A549 (cell line): ENCODE measurements around the gene F2RL3. TPM values are rescaled to one million over a fixed set of nuclear protein-coding genes. Genes with fewer than 3 reads are reported as not detected.

Source experiments
- ATAC-seq, 2 experiments: fragments of 200-7000 bp in 1 of 2; fragments of >200 bp in 1 of 2; cut with Nextera tagmentation in 1 of 2; cut with Tn5 transposase in 1 of 2; 3 replicates each; pipeline versions ENCODE4 v1.8.0 to v1.9.1; 2018 to 2020; ENCODE audit warnings: mild to moderate bottlenecking in 1 of 2, moderate library complexity in 1 of 2
- CTCF ChIA-PET: fragments of 300-600 bp; sonication (Branson Sonifier 250); formaldehyde crosslinking; extraction: SDS; loops from one replicate; lab custom pipeline; 2021; ENCODE audit warnings: antibody characterized with exemption, inconsistent platforms; lab: Yijun Ruan, JAX
- POLR2A ChIA-PET: fragments of 350-600 bp; formaldehyde crosslinking; extraction: SDS; loops from one replicate; lab custom pipeline; 2021; ENCODE audit warnings: antibody characterized with exemption, inconsistent platforms; lab: Yijun Ruan, JAX
- DNase-seq, 2 experiments: peaks; one replicate each; pipeline versions ENCODE4 v3.0.0 to v3.0.0-alpha.2; 2011 to 2016; ENCODE audit warnings: low read depth in 1 of 2, low spot score in 1 of 2
- FAIRE-seq: peaks from 2 replicates; lab custom pipeline; 2011; peaks lifted over from hg19 to GRCh38; lab: Jason Lieb, UNC
- H3K27ac ChIP-seq, 2 experiments: fragments of >200 bp; sonication (Bioruptor Twin); formaldehyde crosslinking; 3 replicates each; pipeline ENCODE4 v1.5.1; 2016 to 2017
- H3K4me1 ChIP-seq: fragments of >200 bp; sonication (Bioruptor Twin); formaldehyde crosslinking; 3 replicates; pipeline ENCODE4 v1.6.1; 2016
- H3K4me2 ChIP-seq: fragments of >200 bp; sonication (Bioruptor Twin); formaldehyde crosslinking; 3 replicates; pipeline ENCODE4 v1.6.1; 2016
- H3K4me3 ChIP-seq: fragments of >200 bp; sonication (Bioruptor Twin); formaldehyde crosslinking; 3 replicates; pipeline ENCODE4 v1.5.1; 2016
- H3K9me3 ChIP-seq: fragments of >200 bp; sonication (Bioruptor Twin); formaldehyde crosslinking; 3 replicates; pipeline ENCODE4 v1.6.1; 2016
- BHLHE40 ChIP-seq: IDR thresholded peaks from 2 replicates; pipeline ENCODE4 v1.6.1; 2012; ENCODE audit warnings: low read depth, low read length, inconsistent platforms
- EHMT2 ChIP-seq: fragments of 200-600 bp; sonication (generic); IDR thresholded peaks from 2 replicates; pipeline ENCODE4 v1.6.1; 2016; ENCODE audit warnings: antibody characterized with exemption, low read depth, mild to moderate bottlenecking, moderate library complexity
- EP300 ChIP-seq, 2 experiments: fragments of >200 bp; sonication (Bioruptor Twin); formaldehyde crosslinking; IDR thresholded peaks; 2 replicates in 1 of 2; 3 replicates in 1 of 2; pipeline ENCODE4 v1.6.1; 2016 to 2017
- FOSB ChIP-seq: fragments of 250-450 bp; sonication (Bioruptor Pico); IDR thresholded peaks from 2 replicates; pipeline ENCODE4 v1.5.0; 2020; ENCODE audit warnings: mild to moderate bottlenecking, moderate library complexity
- FOSL2 ChIP-seq, 2 experiments: fragments of 450-650 bp in 1 of 2; fragments of >200 bp in 1 of 2; sonication (Bioruptor Twin) in 1 of 2; formaldehyde crosslinking; IDR thresholded peaks; 2 replicates each; pipeline versions ENCODE4 v1.5.0 to v1.6.1; 2016 to 2020; ENCODE audit warnings: mild to moderate bottlenecking in 1 of 2, moderate library complexity in 1 of 2
- FOXS1 ChIP-seq: fragments of 250-450 bp; sonication (Bioruptor Pico); IDR thresholded peaks from 2 replicates; pipeline ENCODE4 v1.5.0; 2020; ENCODE audit warnings: mild to moderate bottlenecking, moderate library complexity
- GATA3 ChIP-seq: IDR thresholded peaks from 2 replicates; pipeline ENCODE4 v1.6.1; 2012; ENCODE audit warnings: borderline replicate concordance
- HEYL ChIP-seq: fragments of 250-450 bp; sonication (Bioruptor Pico); IDR thresholded peaks from 2 replicates; pipeline ENCODE4 v1.8.0; 2021; ENCODE audit warnings: mild to moderate bottlenecking, moderate library complexity
- HOXB5 ChIP-seq: fragments of 250-450 bp; sonication (Bioruptor Pico); IDR thresholded peaks from 2 replicates; pipeline ENCODE4 v1.5.0; 2020; ENCODE audit warnings: mild to moderate bottlenecking, moderate library complexity
- JUNB ChIP-seq: fragments of >200 bp; sonication (Bioruptor Twin); formaldehyde crosslinking; IDR thresholded peaks from 2 replicates; pipeline ENCODE4 v1.6.1; 2016
- PHF8 ChIP-seq: fragments of 200-600 bp; sonication (generic); IDR thresholded peaks from 2 replicates; pipeline ENCODE4 v1.6.1; 2016; ENCODE audit warnings: low read depth, mild to moderate bottlenecking, antibody characterized with exemption, moderate library complexity, borderline replicate concordance
- POLR2AphosphoS2 ChIP-seq: conservative IDR thresholded peaks from 2 replicates; pipeline ENCODE4 v1.6.1; 2012; ENCODE audit warnings: low read length, improper control_type of control experiment, inconsistent platforms
- SMC3 ChIP-seq: fragments of >200 bp; sonication (Bioruptor Twin); formaldehyde crosslinking; IDR thresholded peaks from 3 replicates; pipeline ENCODE4 v1.6.1; 2018; ENCODE audit warnings: inconsistent platforms
- SREBF2 ChIP-seq: fragments of 450-650 bp; IDR thresholded peaks from 2 replicates; pipeline ENCODE4 v1.6.1; 2014; ENCODE audit warnings: mild to moderate bottlenecking, moderate library complexity
- TFCP2L1 ChIP-seq: fragments of 250-450 bp; sonication (Bioruptor Pico); IDR thresholded peaks from 2 replicates; pipeline ENCODE4 v1.5.0; 2021; ENCODE audit warnings: mild to moderate bottlenecking
- ZC3H11A ChIP-seq: fragments of 450-650 bp; IDR thresholded peaks from 2 replicates; pipeline ENCODE4 v1.6.1; 2014; ENCODE audit warnings: antibody characterized with exemption, mild to moderate bottlenecking
- ZNF302 ChIP-seq: fragments of 250-450 bp; sonication (Bioruptor Pico); IDR thresholded peaks from 2 replicates; pipeline ENCODE4 v1.9.0; 2021; ENCODE audit warnings: inconsistent platforms, mild to moderate bottlenecking, moderate library complexity
- ZSCAN20 ChIP-seq: fragments of 250-450 bp; sonication (Bioruptor Pico); IDR thresholded peaks from 2 replicates; pipeline ENCODE4 v1.8.0; 2022; ENCODE audit warnings: mild to moderate bottlenecking, moderate library complexity
- WGBS: methylation state at CpG from one replicate; pipeline ENCODE4 v1.1.6; 2017; ENCODE audit errors: missing lambda C conversion rate; 5-methylcytosine and 5-hydroxymethylcytosine counted together
- polyA plus RNA-seq, 4 experiments: library from polyadenylated mRNA; depleted of rRNA in 3 of 4; stranded (reverse); fragments of >200 nt; fragmentation: RNase III in 1 of 4; extraction: RNeasy Plus Mini Kit Qiagen cat#74134 plus additional on column Dnase treatment in 1 of 4; gene quantifications; 2 replicates in 3 of 4; 3 replicates in 1 of 4; pipeline ENCODE4 v1.2.3, GENCODE V29; 2011 to 2017
- TF ChIP-seq, protein P1 (sequence below): fragments of >200 bp; sonication (Bioruptor Twin); formaldehyde crosslinking; IDR thresholded peaks from 2 replicates; pipeline ENCODE4 v1.6.1; 2016
- TF ChIP-seq, protein P2 (sequence below): fragments of >200 bp; sonication (Bioruptor Twin); formaldehyde crosslinking; IDR thresholded peaks from 3 replicates; pipeline ENCODE4 v1.5.1; 2016
- TF ChIP-seq, protein P3 (sequence below): fragments of >200 bp; sonication (Bioruptor Twin); formaldehyde crosslinking; IDR thresholded peaks from 3 replicates; pipeline ENCODE4 v1.6.1; 2016

F2RL3 gene
- polyA plus RNA-seq, 2 of the 4 experiments (the other 2 are of a cell fraction): not detected

DNA sequence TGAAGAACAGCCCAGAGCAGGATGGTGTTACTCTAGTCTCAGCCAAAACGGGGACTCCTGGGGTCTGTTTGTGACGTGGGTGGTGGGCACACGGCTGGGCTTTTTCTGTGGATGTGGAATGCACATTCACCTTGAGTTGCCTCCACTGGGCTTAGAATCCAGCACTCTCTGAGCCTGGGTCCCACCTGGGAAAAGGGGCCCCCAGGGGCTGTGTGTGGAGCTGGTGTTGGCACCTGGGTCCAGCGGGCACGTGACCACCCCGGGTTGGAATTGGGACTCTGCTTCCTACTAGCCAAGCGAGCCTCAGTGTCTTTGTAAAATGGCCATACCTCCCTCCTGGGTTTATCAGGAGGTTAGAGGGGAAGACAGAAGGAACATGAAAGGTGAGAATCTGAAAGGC is 29.2 kb upstream of the F2RL3 start (continued):
- no peak for TF ChIP-seq HOXB5 (CRISPR knock-in tag)
- TF ChIP-seq, protein P1, sequence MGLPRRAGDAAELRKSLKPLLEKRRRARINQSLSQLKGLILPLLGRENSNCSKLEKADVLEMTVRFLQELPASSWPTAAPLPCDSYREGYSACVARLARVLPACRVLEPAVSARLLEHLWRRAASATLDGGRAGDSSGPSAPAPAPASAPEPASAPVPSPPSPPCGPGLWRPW: no peak
- TF ChIP-seq, protein P2, sequence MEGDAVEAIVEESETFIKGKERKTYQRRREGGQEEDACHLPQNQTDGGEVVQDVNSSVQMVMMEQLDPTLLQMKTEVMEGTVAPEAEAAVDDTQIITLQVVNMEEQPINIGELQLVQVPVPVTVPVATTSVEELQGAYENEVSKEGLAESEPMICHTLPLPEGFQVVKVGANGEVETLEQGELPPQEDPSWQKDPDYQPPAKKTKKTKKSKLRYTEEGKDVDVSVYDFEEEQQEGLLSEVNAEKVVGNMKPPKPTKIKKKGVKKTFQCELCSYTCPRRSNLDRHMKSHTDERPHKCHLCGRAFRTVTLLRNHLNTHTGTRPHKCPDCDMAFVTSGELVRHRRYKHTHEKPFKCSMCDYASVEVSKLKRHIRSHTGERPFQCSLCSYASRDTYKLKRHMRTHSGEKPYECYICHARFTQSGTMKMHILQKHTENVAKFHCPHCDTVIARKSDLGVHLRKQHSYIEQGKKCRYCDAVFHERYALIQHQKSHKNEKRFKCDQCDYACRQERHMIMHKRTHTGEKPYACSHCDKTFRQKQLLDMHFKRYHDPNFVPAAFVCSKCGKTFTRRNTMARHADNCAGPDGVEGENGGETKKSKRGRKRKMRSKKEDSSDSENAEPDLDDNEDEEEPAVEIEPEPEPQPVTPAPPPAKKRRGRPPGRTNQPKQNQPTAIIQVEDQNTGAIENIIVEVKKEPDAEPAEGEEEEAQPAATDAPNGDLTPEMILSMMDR: no peak

DNA sequence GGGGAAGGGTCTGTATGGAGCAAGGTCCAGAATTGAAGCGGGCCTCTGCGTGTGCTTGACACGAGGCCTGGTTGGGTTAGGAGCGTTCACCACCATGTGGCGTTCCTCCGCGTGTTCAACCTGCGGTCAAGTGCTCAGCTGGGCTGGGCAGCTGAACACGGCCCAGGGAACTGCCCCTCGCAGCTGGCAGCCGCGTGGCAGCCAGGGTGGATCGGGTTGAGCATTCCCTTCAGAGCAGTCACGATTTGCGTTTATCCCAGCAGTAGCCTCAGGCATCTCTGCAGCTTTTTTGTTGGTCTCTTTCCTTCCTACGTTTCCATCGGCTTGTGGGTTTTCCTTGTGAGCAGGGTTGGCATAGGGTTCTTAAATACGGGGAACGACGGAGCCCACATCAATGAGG is 28.7 kb upstream of the F2RL3 start:
- ChIA-PET POLR2A (no interaction called here), CTCF (no interaction called here)
- no peak for TF ChIP-seq POLR2AphosphoS2
- TF ChIP-seq BHLHE40: no peak
- TF ChIP-seq ZSCAN20 (CRISPR knock-in tag): no peak
- TF ChIP-seq EP300 (IDR thresholded peaks at IDR 0.05): no peak
- TF ChIP-seq ZC3H11A: no peak
- TF ChIP-seq SMC3: no peak
- no peak for TF ChIP-seq PHF8
- no peak for TF ChIP-seq GATA3
- TF ChIP-seq HEYL (CRISPR knock-in tag): no peak
- no peak for TF ChIP-seq ZNF302 (CRISPR knock-in tag)
- no peak for TF ChIP-seq EHMT2
- no peak for TF ChIP-seq FOXS1
- TF ChIP-seq TFCP2L1 (CRISPR knock-in tag): no peak
- TF ChIP-seq, protein P3, sequence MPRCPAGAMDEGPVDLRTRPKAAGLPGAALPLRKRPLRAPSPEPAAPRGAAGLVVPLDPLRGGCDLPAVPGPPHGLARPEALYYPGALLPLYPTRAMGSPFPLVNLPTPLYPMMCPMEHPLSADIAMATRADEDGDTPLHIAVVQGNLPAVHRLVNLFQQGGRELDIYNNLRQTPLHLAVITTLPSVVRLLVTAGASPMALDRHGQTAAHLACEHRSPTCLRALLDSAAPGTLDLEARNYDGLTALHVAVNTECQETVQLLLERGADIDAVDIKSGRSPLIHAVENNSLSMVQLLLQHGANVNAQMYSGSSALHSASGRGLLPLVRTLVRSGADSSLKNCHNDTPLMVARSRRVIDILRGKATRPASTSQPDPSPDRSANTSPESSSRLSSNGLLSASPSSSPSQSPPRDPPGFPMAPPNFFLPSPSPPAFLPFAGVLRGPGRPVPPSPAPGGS: no peak
- TF ChIP-seq FOSL2 (IDR thresholded peaks at IDR 0.05): no peak
- no peak for TF ChIP-seq FOSL2 (CRISPR knock-in tag; IDR thresholded peaks at IDR 0.05)
- no peak for TF ChIP-seq SREBF2
- no peak for TF ChIP-seq FOSB (CRISPR knock-in tag)
- H3K27ac ChIP-seq: no peak overlapping the region
- no peak for ATAC-seq
- H3K9me3 ChIP-seq: no peaks in the 10 kb centered on the region
- FAIRE-seq: no peak
- WGBS: 97% methylated on average over 20 of the region's 20 CpGs
- no peak for DNase-seq
- no peak overlapping the region for H3K4me3 ChIP-seq
- H3K4me1 ChIP-seq: no peaks in the 10 kb centered on the region
- no peak overlapping the region for H3K4me2 ChIP-seq

DNA sequence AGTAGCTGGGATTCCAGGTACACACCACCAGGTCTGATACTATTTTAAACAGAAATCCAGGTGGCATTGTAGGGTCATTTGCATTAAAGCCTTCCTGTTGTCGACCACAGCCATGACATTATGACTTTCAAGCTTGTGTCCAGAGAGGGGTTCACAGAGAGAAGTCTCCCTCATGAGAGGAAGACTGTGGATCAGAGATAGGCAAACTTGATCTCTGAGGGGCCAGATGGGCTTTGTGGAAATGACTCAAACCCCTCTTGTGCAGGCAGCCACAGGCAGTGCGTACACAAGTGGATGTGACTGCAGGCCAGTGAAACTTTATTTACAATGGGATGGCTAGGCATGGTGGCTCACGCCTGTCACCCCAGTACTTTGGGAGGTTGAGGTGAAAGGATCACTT is 27.8 kb upstream of the F2RL3 start:
- no peak overlapping the region for H3K4me3 ChIP-seq
- H3K4me2 ChIP-seq: no peak overlapping the region
- no peak for TF ChIP-seq POLR2AphosphoS2
- TF ChIP-seq HOXB5 (CRISPR knock-in tag): no peak
- no peak for TF ChIP-seq JUNB
- H3K4me1 ChIP-seq: no peaks in the 10 kb centered on the region
- no peaks in the 10 kb centered on the region for H3K9me3 ChIP-seq
- no peak overlapping the region for H3K27ac ChIP-seq
- 89% methylated on average over 3 of the region's 3 CpGs for WGBS
- FAIRE-seq (no peak), DNase-seq (no peak), ATAC-seq (no peak)
- ChIA-PET CTCF (interaction anchor here (0.7 to 1.0 kb wide), 2 partner anchors 89 to 191 kb away, joined by 3 read pairs; no protein-coding TSS in a partner anchor), POLR2A (no interaction called here)
